HG03432 (cell line): Measurements from ENCODE around the gene IFIT1.
"Not testable (repeated sequence)": the region's sequence is repeated elsewhere in the genome, so short reads cannot be mapped to it uniquely, and the experiment has no call there.

Experiments used
- ATAC-seq: cut with Tn5 transposase; IDR thresholded peaks from one replicate; pipeline ENCODE4 v1.9.1; 2021; ENCODE audit warnings: mild to moderate bottlenecking, moderate library complexity; ENCODE audit not compliant: unreplicated experiment

Gene IFIT1

DNA sequence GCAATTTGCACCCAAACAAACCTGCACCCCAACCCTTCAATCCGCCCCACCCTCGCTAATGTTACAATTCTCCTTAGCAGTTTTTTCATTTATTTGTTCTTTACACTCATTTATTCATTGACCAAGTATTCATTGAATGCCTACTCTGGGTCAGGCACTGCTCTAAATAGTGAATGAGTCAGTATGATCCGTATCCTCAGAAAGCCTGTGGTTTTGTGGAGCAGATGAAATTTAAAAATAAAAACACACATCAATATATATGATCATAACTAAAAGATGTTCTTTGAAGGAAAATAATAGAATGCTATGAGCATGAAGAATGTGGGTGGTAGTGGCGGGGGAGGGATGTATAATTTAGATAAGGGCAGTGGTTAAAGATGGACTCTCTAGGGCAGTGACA, 35.2 kb downstream of the IFIT1 start:
- ATAC-seq, result no peak

DNA sequence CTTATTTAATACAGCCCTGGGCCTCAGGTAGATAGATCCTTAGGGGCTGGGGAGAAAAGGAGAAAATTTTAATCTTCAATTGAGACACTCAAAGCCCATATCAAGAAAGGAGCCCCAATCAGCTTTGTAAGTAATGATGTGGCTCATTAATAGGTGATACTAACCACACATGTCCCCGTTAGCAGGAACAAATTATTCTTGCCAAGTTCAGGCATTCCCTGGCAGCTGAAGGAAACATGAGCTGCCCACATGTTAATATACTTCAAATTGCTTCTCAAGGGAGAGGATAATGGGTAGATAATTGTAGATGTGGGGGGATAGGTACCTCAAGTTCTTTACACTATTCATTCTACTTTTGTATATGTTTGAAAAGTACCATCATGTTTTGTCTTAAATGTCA, 36.5 kb downstream of the IFIT1 start:
- no peak for ATAC-seq

- no peak for ATAC-seq
These were observed 39.6 kb downstream of the IFIT1 start for GRCh38 chr10:89431977-89432376.

GRCh38 chr10:89438525-89438924, 46.1 kb downstream of the IFIT1 start:
- ATAC-seq, result no peak

- ATAC-seq, result no peak
These were observed 48.0 kb downstream of the IFIT1 start for GRCh38 chr10:89440226-89441009.

- ATAC-seq, result no peak
These were observed 49.9 kb downstream of the IFIT1 start for GRCh38 chr10:89442289-89442688.

DNA sequence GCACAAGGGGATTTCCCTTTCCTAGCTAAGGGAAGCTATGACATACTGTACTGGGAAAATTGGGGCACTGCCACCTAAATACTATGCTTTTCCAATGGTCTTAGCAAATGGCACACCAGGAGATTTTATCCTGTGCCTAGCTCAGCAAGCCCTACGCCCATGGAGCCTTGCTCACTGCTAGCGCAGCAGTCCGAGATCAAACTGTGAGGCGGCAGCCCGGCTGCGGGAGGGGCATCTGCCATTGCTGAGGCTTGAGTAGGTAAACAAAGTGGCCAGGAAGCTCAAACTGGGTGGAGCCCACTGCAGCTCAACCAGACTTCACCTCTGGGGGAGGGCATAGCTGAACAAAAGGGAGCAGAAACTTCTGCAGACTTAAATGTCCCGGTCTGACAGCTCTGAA, 52.4 kb downstream of the IFIT1 start:
- ATAC-seq, result not testable (repeated sequence)

DNA sequence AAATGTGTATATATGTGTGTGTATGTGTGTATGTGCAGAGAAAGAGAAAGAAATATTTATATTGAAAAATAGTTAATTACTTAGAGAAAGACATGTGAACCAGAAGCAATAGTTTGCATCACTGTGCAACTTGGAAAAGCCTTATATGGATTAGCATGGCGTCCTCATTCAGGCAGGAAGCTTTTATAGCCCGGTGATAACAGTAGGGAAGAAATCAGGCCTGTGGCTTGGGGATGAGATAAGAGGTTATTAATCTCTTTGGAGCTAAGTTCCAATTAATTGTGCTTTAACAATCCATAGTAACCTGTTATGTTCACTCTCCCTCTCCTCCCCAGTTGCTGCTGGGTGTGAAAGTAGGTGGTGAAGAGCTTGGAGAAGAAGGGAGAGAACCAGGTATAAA, 58.5 kb downstream of the IFIT1 start:
- ATAC-seq, result no peak

- no peak for ATAC-seq
These were observed 59.8 kb downstream of the IFIT1 start for GRCh38 chr10:89452193-89452592.

DNA sequence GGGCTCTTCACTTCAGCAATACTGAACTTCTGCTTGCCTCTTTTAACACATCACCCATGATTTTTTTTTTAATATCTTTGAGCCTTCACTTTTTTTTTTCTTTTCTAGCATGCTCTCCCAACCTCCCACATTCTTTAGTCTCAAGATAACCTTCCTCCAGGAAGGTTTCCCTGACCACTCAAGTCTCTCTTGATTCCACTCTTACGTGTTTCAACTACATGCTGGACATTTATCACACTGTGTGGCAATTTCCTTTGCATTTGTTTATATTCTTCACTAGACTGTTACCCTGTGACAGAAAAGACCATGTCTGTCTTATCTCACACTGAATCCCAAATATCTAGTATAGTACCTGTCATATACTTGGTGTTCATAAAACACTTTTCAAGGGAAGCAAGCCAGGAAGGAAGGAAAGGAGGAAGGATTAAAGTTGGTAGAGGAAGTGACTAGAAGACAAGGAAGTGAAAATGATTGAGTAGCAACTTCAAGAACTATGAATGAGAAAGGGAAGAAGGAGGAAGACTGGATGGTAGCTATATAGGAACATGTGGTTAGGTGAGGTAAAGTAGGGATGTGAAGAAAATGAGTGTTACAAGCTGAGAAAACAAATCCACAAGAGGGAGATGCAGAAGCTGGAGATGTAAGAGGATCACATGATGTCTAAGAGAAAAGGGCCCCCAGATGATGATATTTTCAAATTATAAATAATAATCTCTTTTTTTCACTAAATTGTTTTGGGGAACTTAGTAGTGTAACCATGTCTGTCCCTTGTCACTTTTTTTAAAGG, 62.3 kb downstream of the IFIT1 start:
- ATAC-seq, result no peak
